Thyroid gland (tissue), 4 donors: Measurements from ENCODE around the gene SH2D4B.

Experiments used
- CTCF ChIP-seq, 6 experiments: fragments of 200-600 bp in 3 of 6; fragments of 450-650 bp in 3 of 6; sonication (generic) in 3 of 6; IDR thresholded peaks; one replicate each; pipeline ENCODE4 v1.5.1; 2016 to 2019; ENCODE audit warnings: antibody characterized with exemption in 6 of 6, mild to moderate bottlenecking in 2 of 6, inconsistent platforms in 1 of 6, moderate library complexity in 1 of 6
- POLR2A ChIP-seq, 2 donors: fragments of 450-650 bp; IDR thresholded peaks; one replicate each; pipeline ENCODE4 v1.6.1; 2017; ENCODE audit warnings: antibody characterized with exemption in 2 of 2, mild to moderate bottlenecking in 2 of 2, moderate library complexity in 1 of 2

GRCh38 chr10:80536361-80536835 lies 1.3 kb upstream of the SH2D4B start:
- TF ChIP-seq CTCF (IDR thresholded peaks at IDR 0.05) = no peak
- TF ChIP-seq POLR2A (IDR thresholded peaks at IDR 0.05) = no peak
